PC-9 (cell line): Measurements from ENCODE around the gene RTCB. TPM values are rescaled to one million over a fixed set of nuclear protein-coding genes. Genes with fewer than 3 reads are reported as not detected.

Experiments used
- BruUV-seq: library from RNA; stranded (reverse); fragments of 400-500 nt; replicated peaks from 2 replicates; lab custom pipeline; 2021; lab: Mats Ljungman, UMichigan
- CTCF ChIA-PET: fragments of 300-600 bp; sonication (Branson Sonifier 250); formaldehyde crosslinking; loops from one replicate; lab custom pipeline; 2022; ENCODE audit warnings: antibody characterized with exemption; lab: Charles Lee
- POLR2A ChIA-PET: fragments of 300-600 bp; sonication (Branson Sonifier 250); formaldehyde crosslinking; loops from one replicate; lab custom pipeline; 2022; ENCODE audit warnings: antibody characterized with exemption; ENCODE audit not compliant: unreplicated experiment; lab: Charles Lee
- DNase-seq, 2 experiments: peaks; one replicate each; pipeline versions ENCODE4 v3.0.0 to v3.0.0-alpha.2; 2015 to 2022; ENCODE audit warnings: mixed read lengths in 1 of 2
- H2AFZ ChIP-seq: fragments of 200-600 bp; sonication (generic); 2 replicates; pipeline ENCODE4 v1.8.1; 2017; ENCODE audit warnings: antibody characterized with exemption
- H3F3A ChIP-seq: fragments of 200-600 bp; sonication (generic); 2 replicates; pipeline ENCODE4 v1.8.1; 2017; ENCODE audit warnings: antibody characterized with exemption, mild to moderate bottlenecking, low read depth; ENCODE audit not compliant: insufficient read depth
- H3K27ac ChIP-seq: fragments of 200-600 bp; sonication (generic); 2 replicates; pipeline ENCODE4 v1.6.1; 2016; ENCODE audit warnings: mixed run types
- H3K27me3 ChIP-seq: fragments of 200-600 bp; sonication (generic); 2 replicates; pipeline ENCODE4 v1.6.1; 2016; ENCODE audit warnings: low read depth, mixed run types; ENCODE audit not compliant: insufficient read depth
- H3K36me3 ChIP-seq: fragments of 200-600 bp; sonication (generic); 2 replicates; pipeline ENCODE4 v1.6.1; 2016; ENCODE audit warnings: low read depth, mixed run types
- H3K4me1 ChIP-seq: fragments of 200-600 bp; sonication (generic); replicated peaks from 2 replicates; pipeline ENCODE4 v1.6.1; 2016; ENCODE audit warnings: mixed run types; ENCODE audit not compliant: insufficient read depth
- H3K4me2 ChIP-seq: fragments of 200-600 bp; sonication (generic); 2 replicates; pipeline ENCODE4 v1.6.1; 2017; ENCODE audit warnings: mixed run types
- H3K4me3 ChIP-seq: fragments of 200-600 bp; sonication (generic); 2 replicates; pipeline ENCODE4 v1.6.1; 2016; ENCODE audit warnings: mixed run types
- H3K79me2 ChIP-seq: fragments of 200-600 bp; sonication (generic); 2 replicates; pipeline ENCODE4 v1.6.1; 2017; ENCODE audit warnings: low read depth, mixed run types
- H3K9me2 ChIP-seq: fragments of 200-600 bp; sonication (generic); 2 replicates; pipeline ENCODE4 v1.8.1; 2017; ENCODE audit warnings: mild to moderate bottlenecking; ENCODE audit not compliant: insufficient read depth
- H3K9me3 ChIP-seq: fragments of 200-600 bp; sonication (generic); 2 replicates; pipeline ENCODE4 v1.8.1; 2016; ENCODE audit warnings: low read depth; ENCODE audit not compliant: insufficient read depth
- H4K20me1 ChIP-seq: fragments of 200-600 bp; sonication (generic); 2 replicates; pipeline ENCODE4 v1.8.1; 2017; ENCODE audit not compliant: insufficient read depth
- EZH2 ChIP-seq: fragments of 200-600 bp; sonication (generic); IDR thresholded peaks from 2 replicates; pipeline ENCODE4 v1.8.0; 2017; ENCODE audit warnings: antibody characterized with exemption, low read depth
- intact Hi-C: fragments of 100-400 bp; cut with micrococcal nuclease; formaldehyde crosslinking; loops from one replicate; pipeline ENCODE4 v1.10.0; 2022; ENCODE audit not compliant: unreplicated experiment
- total RNA-seq: library from RNA; stranded (reverse); gene quantifications from 2 replicates; pipeline ENCODE4 v1.2.3, GENCODE V29; 2021
- TF ChIP-seq, protein P1 (sequence below): fragments of 200-600 bp; sonication (generic); conservative IDR thresholded peaks from 2 replicates; pipeline ENCODE4 v1.6.1; 2017; ENCODE audit warnings: mixed run types, antibody characterized with exemption, mild to moderate bottlenecking, moderate library complexity

Gene RTCB
- total RNA-seq, 1 experiment from 2014 or later = 76.5 TPM

DNA sequence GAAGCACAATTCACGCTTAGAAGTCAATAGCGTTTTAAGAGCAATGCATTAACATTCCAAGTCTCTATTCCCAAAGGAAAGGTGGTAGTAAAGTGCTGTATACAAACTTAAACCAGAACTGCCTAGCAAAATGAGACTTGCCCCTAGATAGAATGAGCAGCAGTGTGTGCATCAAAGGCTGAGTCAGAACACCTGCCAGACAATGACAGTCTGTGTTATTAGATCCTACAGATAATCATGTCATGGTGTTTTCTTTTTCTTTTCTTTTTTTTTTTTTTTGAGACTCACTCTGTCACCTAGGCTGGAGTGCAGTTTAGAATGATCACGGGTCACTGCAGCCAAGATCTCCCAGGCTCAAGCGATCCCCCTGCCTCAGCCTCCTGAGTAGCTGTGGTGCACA is 1.6 kb downstream of the RTCB start:
- H3K4me1 ChIP-seq = peaks cover 17% of the 10 kb centered on the region
- POLR2A ChIA-PET = no interaction called here
- BruUV-seq = no TSS peak
- H3F3A ChIP-seq = no peaks in the 10 kb centered on the region; the same call in 1 of the 2 replicates
- no peak for DNase-seq
- intact Hi-C loops = no loop called here
- H3K9me2 ChIP-seq = no peaks in the 10 kb centered on the region
- no peak for TF ChIP-seq EZH2
- TF ChIP-seq, protein P1, sequence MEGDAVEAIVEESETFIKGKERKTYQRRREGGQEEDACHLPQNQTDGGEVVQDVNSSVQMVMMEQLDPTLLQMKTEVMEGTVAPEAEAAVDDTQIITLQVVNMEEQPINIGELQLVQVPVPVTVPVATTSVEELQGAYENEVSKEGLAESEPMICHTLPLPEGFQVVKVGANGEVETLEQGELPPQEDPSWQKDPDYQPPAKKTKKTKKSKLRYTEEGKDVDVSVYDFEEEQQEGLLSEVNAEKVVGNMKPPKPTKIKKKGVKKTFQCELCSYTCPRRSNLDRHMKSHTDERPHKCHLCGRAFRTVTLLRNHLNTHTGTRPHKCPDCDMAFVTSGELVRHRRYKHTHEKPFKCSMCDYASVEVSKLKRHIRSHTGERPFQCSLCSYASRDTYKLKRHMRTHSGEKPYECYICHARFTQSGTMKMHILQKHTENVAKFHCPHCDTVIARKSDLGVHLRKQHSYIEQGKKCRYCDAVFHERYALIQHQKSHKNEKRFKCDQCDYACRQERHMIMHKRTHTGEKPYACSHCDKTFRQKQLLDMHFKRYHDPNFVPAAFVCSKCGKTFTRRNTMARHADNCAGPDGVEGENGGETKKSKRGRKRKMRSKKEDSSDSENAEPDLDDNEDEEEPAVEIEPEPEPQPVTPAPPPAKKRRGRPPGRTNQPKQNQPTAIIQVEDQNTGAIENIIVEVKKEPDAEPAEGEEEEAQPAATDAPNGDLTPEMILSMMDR = no peak
- no peaks in the 10 kb centered on the region for H3K9me3 ChIP-seq
- H3K27me3 ChIP-seq = 0 out of 2 replicates have a peak, but pooled peaks cover under 1% of the 10 kb centered on the region
- H3K4me2 ChIP-seq = peak overlapping the region; percentile 80
- peak overlapping the region; percentile 72; the same call in 1 of the 2 replicates for H3K4me3 ChIP-seq
- no peak overlapping the region for H2AFZ ChIP-seq
- peaks cover 27% of the 10 kb centered on the region for H3K36me3 ChIP-seq
- CTCF ChIA-PET = no interaction called here
- 0 out of 2 replicates have a peak, but pooled peaks cover 9% of the 10 kb centered on the region for H4K20me1 ChIP-seq
- H3K79me2 ChIP-seq = peaks cover 40% of the 10 kb centered on the region
- no peak overlapping the region for H3K27ac ChIP-seq

DNA sequence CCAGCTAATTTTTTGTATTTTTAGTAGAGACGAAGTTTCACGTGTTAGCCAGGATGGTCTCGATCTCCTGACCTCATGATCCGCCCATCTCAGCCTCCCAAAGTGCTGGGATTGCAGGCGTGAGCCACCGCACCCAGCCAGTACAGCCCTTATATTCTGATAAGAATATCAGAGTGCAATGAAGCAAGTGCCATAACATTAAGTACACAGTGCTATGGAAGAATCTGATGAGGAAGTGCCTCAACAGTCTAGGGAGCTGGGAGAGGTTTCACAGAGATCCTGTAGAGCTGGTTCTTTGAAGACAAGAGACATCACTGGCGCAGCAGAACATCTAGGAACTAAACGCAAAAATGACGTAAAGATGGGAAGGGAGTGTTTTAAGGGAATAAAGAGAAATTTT is 2.1 kb downstream of the RTCB start:
- 0 out of 2 replicates have a peak, but pooled peaks cover 9% of the 10 kb centered on the region for H4K20me1 ChIP-seq
- peaks cover 40% of the 10 kb centered on the region for H3K79me2 ChIP-seq
- H3K9me3 ChIP-seq = no peaks in the 10 kb centered on the region
- H3K4me3 ChIP-seq = no peak overlapping the region
- no peak for DNase-seq
- no peaks in the 10 kb centered on the region for H3K27me3 ChIP-seq
- ChIA-PET CTCF (interaction anchor here (0.5 to 0.6 kb wide), 2 partner anchors 64 to 323 kb away, joined by 3 read pairs; no protein-coding TSS in a partner anchor), POLR2A (no interaction called here)
- H3K4me2 ChIP-seq = peak overlapping the region; percentile 80
- TF ChIP-seq, protein P1 = no peak
- TF ChIP-seq EZH2 = no peak
- H3K36me3 ChIP-seq = peaks cover 30% of the 10 kb centered on the region
- no TSS peak for BruUV-seq
- H2AFZ ChIP-seq = no peak overlapping the region
- H3K4me1 ChIP-seq = peaks cover 17% of the 10 kb centered on the region
- H3F3A ChIP-seq = no peaks in the 10 kb centered on the region; the same call in 1 of the 2 replicates
- no peak overlapping the region for H3K27ac ChIP-seq
- no peaks in the 10 kb centered on the region for H3K9me2 ChIP-seq
- intact Hi-C loops = no loop called here

DNA sequence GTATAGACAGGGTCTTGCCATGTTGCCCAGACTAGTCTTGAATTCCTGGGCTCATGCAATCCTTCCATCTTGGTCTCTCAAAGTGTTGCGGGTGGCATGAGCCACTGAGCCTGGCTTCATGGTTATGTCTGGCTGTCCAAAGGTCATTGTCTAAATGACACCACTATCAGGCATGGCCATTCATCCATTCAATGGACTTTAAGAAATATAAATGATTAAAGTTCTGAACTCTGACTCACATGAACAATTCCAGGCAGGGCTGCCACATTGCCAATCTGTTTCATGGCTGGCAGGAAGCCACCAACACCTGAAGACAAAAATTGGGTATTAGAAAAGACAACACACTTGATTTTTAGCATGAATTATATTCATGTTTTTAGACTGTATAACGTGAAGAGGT is 4.1 kb downstream of the RTCB start:
- H2AFZ ChIP-seq = no peak overlapping the region
- peaks cover 30% of the 10 kb centered on the region for H3K36me3 ChIP-seq
- ChIA-PET CTCF (no interaction called here), POLR2A (no interaction called here)
- H3F3A ChIP-seq = no peaks in the 10 kb centered on the region; the same call in 1 of the 2 replicates
- no peak for DNase-seq
- no peaks in the 10 kb centered on the region for H3K9me2 ChIP-seq
- no TSS peak for BruUV-seq
- no peaks in the 10 kb centered on the region for H3K9me3 ChIP-seq
- peaks cover 17% of the 10 kb centered on the region for H3K4me1 ChIP-seq
- H3K27me3 ChIP-seq = no peaks in the 10 kb centered on the region
- no peak overlapping the region for H3K4me3 ChIP-seq
- TF ChIP-seq, protein P1 = no peak
- TF ChIP-seq EZH2 = no peak
- peaks cover 40% of the 10 kb centered on the region for H3K79me2 ChIP-seq
- 0 out of 2 replicates have a peak, but pooled peaks cover 9% of the 10 kb centered on the region for H4K20me1 ChIP-seq
- H3K27ac ChIP-seq = no peak overlapping the region
- intact Hi-C loops = no loop called here
- no peak overlapping the region for H3K4me2 ChIP-seq
